Endodermal cell (in vitro differentiated cells): ENCODE measurements around the gene UBE2E1. TPM values are rescaled to one million over a fixed set of nuclear protein-coding genes. Genes with fewer than 3 reads are reported as not detected.

ENCODE experiments used
- DNase-seq: peaks from one replicate; pipeline ENCODE4 v3.0.0-alpha.2; 2017
- H3K27ac ChIP-seq: 2 replicates; pipeline ENCODE4 v1.5.1; 2013; ENCODE audit warnings: mild to moderate bottlenecking, low read depth, low read length, moderate library complexity
- H3K27me3 ChIP-seq: 2 replicates; pipeline ENCODE4 v1.6.1; 2013; ENCODE audit warnings: mild to moderate bottlenecking, low read length, moderate library complexity; ENCODE audit not compliant: insufficient read depth, control insufficient read depth, poor library complexity, severe bottlenecking
- H3K36me3 ChIP-seq: 2 replicates; pipeline ENCODE4 v1.7.0; 2013; ENCODE audit warnings: mild to moderate bottlenecking, low read length, moderate library complexity; ENCODE audit not compliant: control insufficient read depth, insufficient read depth
- H3K4me1 ChIP-seq: one replicate; pipeline ENCODE4 v1.7.0; 2013; ENCODE audit warnings: low read length; ENCODE audit not compliant: control insufficient read depth, insufficient read depth
- H3K4me3 ChIP-seq: 2 replicates; pipeline ENCODE4 v1.5.1; 2013; ENCODE audit warnings: mild to moderate bottlenecking, low read length, moderate library complexity
- H3K9ac ChIP-seq: 2 replicates; pipeline ENCODE4 v1.6.1; 2013; ENCODE audit warnings: mild to moderate bottlenecking, low read length, moderate library complexity; ENCODE audit not compliant: poor library complexity, severe bottlenecking; ENCODE audit errors: extremely low read depth
- H3K9me3 ChIP-seq: 2 replicates; pipeline ENCODE4 v1.6.1; 2013; ENCODE audit warnings: mild to moderate bottlenecking, low read length, moderate library complexity; ENCODE audit not compliant: control insufficient read depth
- H3K27ac Mint-ChIP-seq: 2 replicates; pipeline ENCODE4 v1.8.0; 2020; ENCODE audit warnings: mixed read lengths
- H3K27me3 Mint-ChIP-seq: 2 replicates; pipeline ENCODE4 v1.8.0; 2021; ENCODE audit warnings: mild to moderate bottlenecking, mixed read lengths; ENCODE audit not compliant: insufficient read depth
- H3K36me3 Mint-ChIP-seq: 2 replicates; pipeline ENCODE4 v1.8.0; 2020; ENCODE audit warnings: low read depth, mixed read lengths
- H3K4me1 Mint-ChIP-seq: 2 replicates; pipeline ENCODE4 v1.8.0; 2020; ENCODE audit warnings: mixed read lengths
- H3K4me3 Mint-ChIP-seq: 2 replicates; pipeline ENCODE4 v1.8.0; 2020; ENCODE audit warnings: mild to moderate bottlenecking, moderate library complexity, mixed read lengths
- H3K9me3 Mint-ChIP-seq: 2 replicates; pipeline ENCODE4 v1.8.0; 2020; ENCODE audit warnings: mild to moderate bottlenecking, mixed read lengths
- CTCF ChIP-seq: fragments of 200-600 bp; sonication (generic); conservative IDR thresholded peaks from 2 replicates; pipeline ENCODE4 v1.5.0; 2021; ENCODE audit warnings: antibody characterized with exemption, mild to moderate bottlenecking
- WGBS, 2 experiments: methylation state at CpG; one replicate each; pipeline versions ENCODE4 v1.1.5 to v1.1.7; 2013; ENCODE audit warnings: missing lambda C conversion rate in 2 of 2, mixed read lengths in 1 of 2; ENCODE audit not compliant: insufficient coverage in 1 of 2, insufficient read length in 1 of 2; 5-methylcytosine and 5-hydroxymethylcytosine counted together
- total RNA-seq, 2 donors: library from RNA; stranded (reverse); fragmentation: NEBNext Ultra II Directional in 1 of 2; extraction: Animal tissue kit (Norgen Biotek cat#: 25700) in 1 of 2; gene quantifications; 2 replicates in 1 of 2; 3 replicates in 1 of 2; pipeline ENCODE4 v1.2.1, GENCODE V29; 2021

The UBE2E1 gene
- total RNA-seq, 2 donors from 2014 or later: 112 to 120 TPM

GRCh38 chr3:23831517-23832394 lies 26.0 kb downstream of the UBE2E1 start:
- Histone ChIP-seq H3K36me3 (no peaks in the 10 kb centered on the region), H3K27me3 (no peaks in the 10 kb centered on the region), H3K4me1 (no peaks in the 10 kb centered on the region), H3K9ac (no peak overlapping the region), H3K9me3 (no peaks in the 10 kb centered on the region), H3K27ac (no peak overlapping the region), H3K4me3 (no peak overlapping the region)
- Mint-ChIP-seq H3K27ac (no peak overlapping the region), H3K9me3 (no peaks in the 10 kb centered on the region), H3K36me3 (peaks cover 5% of the 10 kb centered on the region), H3K4me3 (no peak overlapping the region), H3K4me1 (no peaks in the 10 kb centered on the region), H3K27me3 (no peaks in the 10 kb centered on the region)
- no peak for TF ChIP-seq CTCF
- DNase-seq: no peak
- 94 to 100% methylated on average over 4 to 9 of the region's 9 CpGs for WGBS, 2 experiments

GRCh38 chr3:23832523-23832922 lies 26.8 kb downstream of the UBE2E1 start:
- Mint-ChIP-seq H3K36me3 (peaks cover 6% of the 10 kb centered on the region), H3K4me1 (no peaks in the 10 kb centered on the region), H3K27me3 (no peaks in the 10 kb centered on the region), H3K9me3 (no peaks in the 10 kb centered on the region), H3K27ac (no peak overlapping the region), H3K4me3 (no peak overlapping the region)
- WGBS, 2 experiments: 82 to 95% methylated on average over 9 to 10 of the region's 10 CpGs
- H3K4me1 ChIP-seq: no peaks in the 10 kb centered on the region
- no peak for TF ChIP-seq CTCF
- H3K9me3 ChIP-seq: no peaks in the 10 kb centered on the region
- DNase-seq: no peak
- H3K27ac ChIP-seq: no peak overlapping the region
- no peaks in the 10 kb centered on the region for H3K27me3 ChIP-seq
- H3K4me3 ChIP-seq: no peak overlapping the region
- H3K36me3 ChIP-seq: no peaks in the 10 kb centered on the region
- H3K9ac ChIP-seq: no peak overlapping the region

- Mint-ChIP-seq H3K9me3 (no peaks in the 10 kb centered on the region), H3K27ac (peak overlapping the region; percentile 14), H3K36me3 (peaks cover 5% of the 10 kb centered on the region), H3K4me3 (no peak overlapping the region), H3K4me1 (no peaks in the 10 kb centered on the region), H3K27me3 (no peaks in the 10 kb centered on the region)
- 95% methylated on average over 2 of the region's 2 CpGs; no CpG with 5 or more reads in 1 of the 2 experiments for WGBS, 2 experiments
- no peaks in the 10 kb centered on the region for H3K4me1 ChIP-seq
- no peak overlapping the region for H3K27ac ChIP-seq
- no peaks in the 10 kb centered on the region for H3K9me3 ChIP-seq
- no peak overlapping the region for H3K9ac ChIP-seq
- no peak for DNase-seq
- no peaks in the 10 kb centered on the region for H3K36me3 ChIP-seq
- TF ChIP-seq CTCF: peak; percentile 49
- H3K27me3 ChIP-seq: no peaks in the 10 kb centered on the region
- H3K4me3 ChIP-seq: no peak overlapping the region
These were observed 28.5 kb downstream of the UBE2E1 start for GRCh38 chr3:23834082-23834870.
